ENCODE data around the gene MTUS2.

The MTUS2 gene

GRCh38 chr13:29527511-29527910, 707.4 kb downstream of the MTUS2 start:
- TF ChIP-seq, protein P1, sequence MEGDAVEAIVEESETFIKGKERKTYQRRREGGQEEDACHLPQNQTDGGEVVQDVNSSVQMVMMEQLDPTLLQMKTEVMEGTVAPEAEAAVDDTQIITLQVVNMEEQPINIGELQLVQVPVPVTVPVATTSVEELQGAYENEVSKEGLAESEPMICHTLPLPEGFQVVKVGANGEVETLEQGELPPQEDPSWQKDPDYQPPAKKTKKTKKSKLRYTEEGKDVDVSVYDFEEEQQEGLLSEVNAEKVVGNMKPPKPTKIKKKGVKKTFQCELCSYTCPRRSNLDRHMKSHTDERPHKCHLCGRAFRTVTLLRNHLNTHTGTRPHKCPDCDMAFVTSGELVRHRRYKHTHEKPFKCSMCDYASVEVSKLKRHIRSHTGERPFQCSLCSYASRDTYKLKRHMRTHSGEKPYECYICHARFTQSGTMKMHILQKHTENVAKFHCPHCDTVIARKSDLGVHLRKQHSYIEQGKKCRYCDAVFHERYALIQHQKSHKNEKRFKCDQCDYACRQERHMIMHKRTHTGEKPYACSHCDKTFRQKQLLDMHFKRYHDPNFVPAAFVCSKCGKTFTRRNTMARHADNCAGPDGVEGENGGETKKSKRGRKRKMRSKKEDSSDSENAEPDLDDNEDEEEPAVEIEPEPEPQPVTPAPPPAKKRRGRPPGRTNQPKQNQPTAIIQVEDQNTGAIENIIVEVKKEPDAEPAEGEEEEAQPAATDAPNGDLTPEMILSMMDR (IDR thresholded peaks at IDR 0.05; ENCODE audit: control extremely low read depth, extremely low read depth, low read depth, missing control alignments) = no peak
- ChIA-PET CTCF (interaction anchor here (1.4 to 7.9 kb wide), 2 partner anchors 10 to 19 kb away, joined by 4 to 36 read pairs; no protein-coding TSS in a partner anchor), POLR2A (no interaction called here)
- no peak for DNase-seq (ENCODE audit: extremely low spot score)

GRCh38 chr13:29527916-29528315, 707.8 kb downstream of the MTUS2 start:
- DNase-seq (ENCODE audit: extremely low spot score) = no peak
- TF ChIP-seq, protein P1 (IDR thresholded peaks at IDR 0.05; ENCODE audit: control extremely low read depth, extremely low read depth, low read depth, missing control alignments) = no peak
- POLR2A ChIA-PET = no interaction called here
- CTCF ChIA-PET = interaction anchor here (7.9 kb wide), 1 partner anchor 19 kb away, joined by 36 read pairs; no protein-coding TSS in a partner anchor

- ChIA-PET CTCF (interaction anchor here (0.9 kb wide), 1 partner anchor 583 kb away, joined by 3 read pairs; no protein-coding TSS in a partner anchor), POLR2A (no interaction called here)
- TF ChIP-seq, protein P1 (IDR thresholded peaks at IDR 0.05; ENCODE audit: control extremely low read depth, extremely low read depth, low read depth, missing control alignments) = no peak
- no peak for DNase-seq (ENCODE audit: extremely low spot score)
These were observed 709.6 kb downstream of the MTUS2 start for GRCh38 chr13:29529754-29530153.

DNA sequence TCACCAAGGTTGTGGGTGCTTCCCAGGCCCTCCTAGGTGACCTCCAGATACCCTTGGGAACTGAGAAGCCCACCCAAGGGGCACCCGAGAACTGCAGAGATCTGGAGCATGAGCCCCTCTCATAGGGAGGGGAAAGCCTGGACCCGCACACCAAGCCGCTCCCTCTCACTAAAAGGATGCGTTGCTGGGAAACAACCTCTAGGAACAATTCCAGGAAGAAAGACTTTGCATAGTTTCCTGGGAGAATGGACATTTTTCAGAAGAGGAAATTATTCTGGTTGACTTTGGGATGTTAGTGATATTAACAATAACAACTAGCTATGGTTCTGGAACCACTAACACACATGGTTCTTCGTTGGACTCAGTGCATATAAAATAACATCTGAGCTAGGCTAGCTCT, 710.8 kb downstream of the MTUS2 start:
- ChIA-PET CTCF (interaction anchor here (1.6 to 2.3 kb wide), 2 partner anchors 12 to 22 kb away, joined by 4 to 13 read pairs; no protein-coding TSS in a partner anchor), POLR2A (no interaction called here)
- TF ChIP-seq, protein P1 (IDR thresholded peaks at IDR 0.05; ENCODE audit: control extremely low read depth, extremely low read depth, low read depth, missing control alignments) = no peak
- DNase-seq (ENCODE audit: extremely low spot score) = no peak

GRCh38 chr13:29532116-29532515, 712.0 kb downstream of the MTUS2 start:
- DNase-seq (ENCODE audit: extremely low spot score) = no peak
- POLR2A ChIA-PET = no interaction called here
- TF ChIP-seq, protein P1 (IDR thresholded peaks at IDR 0.05; ENCODE audit: control extremely low read depth, extremely low read depth, low read depth, missing control alignments) = no peak
- CTCF ChIA-PET = interaction anchor here (1.6 to 2.3 kb wide), 2 partner anchors 13 to 24 kb away, joined by 4 to 13 read pairs; no protein-coding TSS in a partner anchor

GRCh38 chr13:29532821-29533220, 712.7 kb downstream of the MTUS2 start:
- DNase-seq (ENCODE audit: extremely low spot score) = no peak
- POLR2A ChIA-PET = no interaction called here
- TF ChIP-seq, protein P1 (IDR thresholded peaks at IDR 0.05; ENCODE audit: control extremely low read depth, extremely low read depth, low read depth, missing control alignments) = no peak
- CTCF ChIA-PET = interaction anchor here (1.6 to 2.3 kb wide), 2 partner anchors 14 to 24 kb away, joined by 4 to 13 read pairs; no protein-coding TSS in a partner anchor

Data from GM10248 (cell line).